Measurements from ENCODE around the gene FTCD.

- TF ChIP-seq CTCF (IDR thresholded peaks at IDR 0.05) (no peak), POLR2AphosphoS5 (IDR thresholded peaks at IDR 0.05) (no peak), POLR2A (IDR thresholded peaks at IDR 0.05) (no peak), EP300 (IDR thresholded peaks at IDR 0.05) (no peak)
These were observed 44.2 kb downstream of the FTCD start for GRCh38 chr21:46111193-46111571.

Measured in suprapubic skin (tissue), 4 donors.